Measurements from ENCODE around the gene LMX1B.

GRCh38 chr9:126666155-126666803 lies 52.6 kb downstream of the LMX1B start:
- TF ChIP-seq POLR2A (IDR thresholded peaks at IDR 0.05; ENCODE audit: borderline replicate concordance, extremely low read depth, insufficient read depth, insufficient read length) (no peak), CTCF (IDR thresholded peaks at IDR 0.05 in 2 of 3, conservative IDR thresholded peaks at IDR 0.05 in 1 of 3; ENCODE audit: borderline replicate concordance in 1 of 3, insufficient read depth in 1 of 3, low read depth in 2 of 3, low read length in 2 of 3) (no peak), MAX (IDR thresholded peaks at IDR 0.05) (no peak)

All from HCT116 (cell line).